COLO668 (cell line): ENCODE measurements around the gene CDADC1.
"Not testable (repeated sequence)": the region's sequence is repeated elsewhere in the genome, so short reads cannot be mapped to it uniquely, and the experiment has no call there.

Source experiments
- DNase-seq: peaks from one replicate; lab custom pipeline; 2025; ENCODE audit not compliant: unreplicated experiment; lab: John Stamatoyannopoulos, UW

The CDADC1 gene

GRCh38 chr13:49292742-49293486 lies 45.2 kb downstream of the CDADC1 start:
- peak; percentile 63 for DNase-seq

- not testable (repeated sequence) for DNase-seq
Measured at GRCh38 chr13:49294723-49295122, 47.0 kb downstream of the CDADC1 start.

GRCh38 chr13:49295244-49295643 lies 47.5 kb downstream of the CDADC1 start:
- DNase-seq = no peak

- DNase-seq = no peak
Measured at GRCh38 chr13:49296659-49297058, 48.9 kb downstream of the CDADC1 start.

GRCh38 chr13:49297338-49297737 lies 49.6 kb downstream of the CDADC1 start:
- no peak for DNase-seq

GRCh38 chr13:49298416-49298815 lies 50.7 kb downstream of the CDADC1 start:
- no peak for DNase-seq

- DNase-seq = no peak
Measured at GRCh38 chr13:49298903-49299605, 51.3 kb downstream of the CDADC1 start.

- DNase-seq = no peak
Measured at GRCh38 chr13:49300276-49300675, 52.6 kb downstream of the CDADC1 start.

- peak; percentile 67 for DNase-seq
Measured at GRCh38 chr13:49300739-49301589, 53.2 kb downstream of the CDADC1 start.

- DNase-seq = no peak
Measured at GRCh38 chr13:49302222-49302621, 54.5 kb downstream of the CDADC1 start.

- DNase-seq = no peak
Measured at GRCh38 chr13:49302817-49303216, 55.1 kb downstream of the CDADC1 start.

- no peak for DNase-seq
Measured at GRCh38 chr13:49303533-49304252, 56.0 kb downstream of the CDADC1 start.

- DNase-seq = no peak
Measured at GRCh38 chr13:49304356-49304755, 56.6 kb downstream of the CDADC1 start.

GRCh38 chr13:49304763-49305700 lies 57.3 kb downstream of the CDADC1 start:
- DNase-seq = no peak

- DNase-seq = no peak
Measured at GRCh38 chr13:49305792-49306425, 58.2 kb downstream of the CDADC1 start.

GRCh38 chr13:49307365-49307764 lies 59.6 kb downstream of the CDADC1 start:
- DNase-seq = no peak

- DNase-seq = no peak
Measured at GRCh38 chr13:49308097-49308875, 60.6 kb downstream of the CDADC1 start.

GRCh38 chr13:49308921-49309408 lies 61.2 kb downstream of the CDADC1 start:
- DNase-seq = no peak
